ENCODE data around the gene SYNDIG1.

Gene SYNDIG1

DNA sequence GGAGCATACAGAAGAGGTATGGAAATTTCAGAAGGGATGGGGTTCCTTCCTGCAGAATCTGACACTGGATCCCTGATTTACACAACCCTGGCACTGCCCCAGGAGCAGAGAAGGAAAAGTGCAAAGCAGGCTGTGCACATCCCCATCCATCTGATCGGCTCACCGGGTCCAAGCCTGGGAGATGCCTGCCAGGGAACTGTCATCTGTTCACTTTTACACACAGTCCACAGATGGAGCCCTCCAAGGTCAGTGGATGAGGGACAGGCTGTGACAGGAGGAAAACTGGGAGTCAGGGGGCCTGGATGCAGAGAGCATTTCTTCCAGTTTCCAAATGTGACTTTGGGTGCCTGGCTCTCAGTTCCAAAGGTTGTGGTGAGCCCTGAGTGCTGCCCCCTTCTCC is 11.0 kb upstream of the SYNDIG1 start:
- Histone ChIP-seq H3K36me3 (ENCODE audit: control insufficient read depth, insufficient read depth, low read length) (no peaks in the 10 kb centered on the region; the same call in 1 of the 2 replicates), H3K4me3 (ENCODE audit: low read length) (no peak overlapping the region), H3K27me3 (ENCODE audit: control insufficient read depth, insufficient read depth, low read length) (no peaks in the 10 kb centered on the region), H3K9me3 (ENCODE audit: control insufficient read depth, insufficient read depth, low read length) (no peaks in the 10 kb centered on the region), H3K27ac (ENCODE audit: low read length) (no peak overlapping the region), H3K4me1 (ENCODE audit: control insufficient read depth, insufficient read depth, low read length) (peaks cover 7% of the 10 kb centered on the region)
- DNase-seq (ENCODE audit: low read depth, low spot score) = no peak
- WGBS (ENCODE audit: insufficient coverage, insufficient read length) = no CpG with 5 or more reads among the region's 2 CpGs

DNA sequence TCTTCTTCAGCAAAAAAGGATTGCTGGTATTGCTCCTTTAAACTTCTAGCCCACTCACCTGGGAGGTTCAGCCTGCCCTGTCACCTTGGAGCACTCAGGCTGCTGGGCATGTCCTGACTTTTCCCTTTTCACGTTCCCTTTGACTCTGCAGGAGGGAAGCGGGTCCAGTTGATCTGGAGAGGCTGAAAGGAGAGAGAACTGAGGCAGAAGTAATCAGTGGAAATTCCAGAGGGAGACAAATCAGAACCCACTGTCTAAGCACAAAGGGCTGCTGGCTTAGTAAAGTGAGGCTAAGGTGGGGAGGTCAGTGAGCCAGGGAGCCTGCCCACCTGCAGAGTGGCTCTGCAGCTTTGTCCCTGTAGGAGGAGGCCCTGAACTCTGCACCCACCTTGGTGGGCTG is 9.7 kb upstream of the SYNDIG1 start:
- Histone ChIP-seq H3K4me3 (ENCODE audit: low read length) (no peak overlapping the region), H3K36me3 (ENCODE audit: control insufficient read depth, insufficient read depth, low read length) (no peaks in the 10 kb centered on the region; the same call in 1 of the 2 replicates)
- WGBS (ENCODE audit: insufficient coverage, insufficient read length) = no CpG with 5 or more reads among the region's 2 CpGs

DNA sequence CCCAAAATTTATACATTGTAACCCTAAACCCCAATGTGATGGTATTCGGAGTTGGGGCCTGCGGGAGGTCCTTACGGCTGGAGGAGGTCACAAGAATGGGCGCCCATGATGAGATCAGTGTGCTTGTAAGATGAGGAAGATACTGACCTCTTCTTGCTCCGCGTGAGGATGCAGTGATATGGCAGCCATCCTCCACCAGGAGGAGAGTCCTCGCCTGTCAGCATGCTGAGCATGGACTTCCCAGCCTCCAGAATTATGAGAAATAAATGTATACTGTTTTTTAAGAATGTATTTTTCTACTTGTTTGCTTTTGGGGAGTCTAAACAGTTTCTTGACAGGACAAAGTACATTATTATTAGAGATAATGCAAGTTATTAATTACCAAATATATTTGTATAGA is 8.7 kb upstream of the SYNDIG1 start:
- Histone ChIP-seq H3K4me1 (ENCODE audit: control insufficient read depth, insufficient read depth, low read length) (peaks cover 4% of the 10 kb centered on the region), H3K9me3 (ENCODE audit: control insufficient read depth, insufficient read depth, low read length) (no peaks in the 10 kb centered on the region), H3K27me3 (ENCODE audit: control insufficient read depth, insufficient read depth, low read length) (no peaks in the 10 kb centered on the region), H3K4me3 (ENCODE audit: low read length) (no peak overlapping the region), H3K36me3 (ENCODE audit: control insufficient read depth, insufficient read depth, low read length) (no peaks in the 10 kb centered on the region; the same call in 1 of the 2 replicates), H3K27ac (ENCODE audit: low read length) (no peak overlapping the region)
- WGBS (ENCODE audit: insufficient coverage, insufficient read length) = no CpG with 5 or more reads among the region's 7 CpGs
- no peak for DNase-seq (ENCODE audit: low read depth, low spot score)

More for the DNA sequence above, 9.7 kb upstream of the SYNDIG1 start:
- H3K27me3 ChIP-seq (ENCODE audit: control insufficient read depth, insufficient read depth, low read length) = no peaks in the 10 kb centered on the region
- DNase-seq (ENCODE audit: low read depth, low spot score) = no peak
- no peaks in the 10 kb centered on the region for H3K9me3 ChIP-seq (ENCODE audit: control insufficient read depth, insufficient read depth, low read length)
- H3K27ac ChIP-seq (ENCODE audit: low read length) = no peak overlapping the region
- peaks cover 7% of the 10 kb centered on the region for H3K4me1 ChIP-seq (ENCODE audit: control insufficient read depth, insufficient read depth, low read length)

GRCh38 chr20:24461848-24462247 is 7.6 kb upstream of the SYNDIG1 start:
- Histone ChIP-seq H3K36me3 (ENCODE audit: control insufficient read depth, insufficient read depth, low read length) (no peaks in the 10 kb centered on the region; the same call in 1 of the 2 replicates), H3K27me3 (ENCODE audit: control insufficient read depth, insufficient read depth, low read length) (no peaks in the 10 kb centered on the region), H3K4me3 (ENCODE audit: low read length) (no peak overlapping the region), H3K9me3 (ENCODE audit: control insufficient read depth, insufficient read depth, low read length) (no peaks in the 10 kb centered on the region), H3K27ac (ENCODE audit: low read length) (no peak overlapping the region), H3K4me1 (ENCODE audit: control insufficient read depth, insufficient read depth, low read length) (peaks cover 4% of the 10 kb centered on the region; the same call in 1 of the 2 replicates)
- no CpG with 5 or more reads among the region's 3 CpGs for WGBS (ENCODE audit: insufficient coverage, insufficient read length)
- DNase-seq (ENCODE audit: low read depth, low spot score) = no peak

- no peak for DNase-seq (ENCODE audit: low read depth, low spot score)
- no peaks in the 10 kb centered on the region; the same call in 1 of the 2 replicates for H3K36me3 ChIP-seq (ENCODE audit: control insufficient read depth, insufficient read depth, low read length)
- H3K27ac ChIP-seq (ENCODE audit: low read length) = no peak overlapping the region
- peaks cover 4% of the 10 kb centered on the region; the same call in 1 of the 2 replicates for H3K4me1 ChIP-seq (ENCODE audit: control insufficient read depth, insufficient read depth, low read length)
- H3K27me3 ChIP-seq (ENCODE audit: control insufficient read depth, insufficient read depth, low read length) = no peaks in the 10 kb centered on the region
- H3K9me3 ChIP-seq (ENCODE audit: control insufficient read depth, insufficient read depth, low read length) = no peaks in the 10 kb centered on the region
- WGBS (ENCODE audit: insufficient coverage, insufficient read length) = no CpG with 5 or more reads among the region's 4 CpGs
- H3K4me3 ChIP-seq (ENCODE audit: low read length) = no peak overlapping the region
Measured at GRCh38 chr20:24462460-24463010, 6.9 kb upstream of the SYNDIG1 start.

DNA sequence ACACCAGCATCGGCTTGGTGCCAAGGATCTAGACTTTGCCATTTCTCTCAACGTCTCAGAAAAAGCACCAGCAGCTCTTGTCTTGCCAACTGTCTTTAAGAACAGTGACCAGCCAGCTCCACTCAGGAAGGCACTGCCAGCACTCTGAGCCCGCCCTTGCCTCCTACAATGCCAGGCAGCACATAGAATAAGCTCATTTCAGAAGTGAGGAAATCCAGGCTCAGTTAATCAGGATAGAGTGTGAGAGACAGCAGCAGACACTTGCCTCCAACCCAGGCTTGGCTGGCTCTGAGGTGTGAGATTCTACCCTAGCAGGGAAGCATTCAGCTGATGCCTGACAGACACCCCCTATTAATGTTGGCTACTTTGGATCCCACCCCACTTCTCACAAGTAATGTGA is 4.3 kb upstream of the SYNDIG1 start:
- Histone ChIP-seq H3K4me1 (ENCODE audit: control insufficient read depth, insufficient read depth, low read length) (peaks cover 5% of the 10 kb centered on the region), H3K4me3 (ENCODE audit: low read length) (no peak overlapping the region), H3K27ac (ENCODE audit: low read length) (no peak overlapping the region), H3K9me3 (ENCODE audit: control insufficient read depth, insufficient read depth, low read length) (no peaks in the 10 kb centered on the region), H3K36me3 (ENCODE audit: control insufficient read depth, insufficient read depth, low read length) (no peaks in the 10 kb centered on the region), H3K27me3 (ENCODE audit: control insufficient read depth, insufficient read depth, low read length) (peaks cover 5% of the 10 kb centered on the region; the same call in 1 of the 2 replicates)
- WGBS (ENCODE audit: insufficient coverage, insufficient read length) = no CpG with 5 or more reads among the region's 3 CpGs
- no peak for DNase-seq (ENCODE audit: low read depth, low spot score)

- DNase-seq (ENCODE audit: low read depth, low spot score) = no peak
- peaks cover 10% of the 10 kb centered on the region; the same call in 1 of the 2 replicates for H3K27me3 ChIP-seq (ENCODE audit: control insufficient read depth, insufficient read depth, low read length)
Measured at GRCh38 chr20:24465730-24466129, 3.7 kb upstream of the SYNDIG1 start.

DNA sequence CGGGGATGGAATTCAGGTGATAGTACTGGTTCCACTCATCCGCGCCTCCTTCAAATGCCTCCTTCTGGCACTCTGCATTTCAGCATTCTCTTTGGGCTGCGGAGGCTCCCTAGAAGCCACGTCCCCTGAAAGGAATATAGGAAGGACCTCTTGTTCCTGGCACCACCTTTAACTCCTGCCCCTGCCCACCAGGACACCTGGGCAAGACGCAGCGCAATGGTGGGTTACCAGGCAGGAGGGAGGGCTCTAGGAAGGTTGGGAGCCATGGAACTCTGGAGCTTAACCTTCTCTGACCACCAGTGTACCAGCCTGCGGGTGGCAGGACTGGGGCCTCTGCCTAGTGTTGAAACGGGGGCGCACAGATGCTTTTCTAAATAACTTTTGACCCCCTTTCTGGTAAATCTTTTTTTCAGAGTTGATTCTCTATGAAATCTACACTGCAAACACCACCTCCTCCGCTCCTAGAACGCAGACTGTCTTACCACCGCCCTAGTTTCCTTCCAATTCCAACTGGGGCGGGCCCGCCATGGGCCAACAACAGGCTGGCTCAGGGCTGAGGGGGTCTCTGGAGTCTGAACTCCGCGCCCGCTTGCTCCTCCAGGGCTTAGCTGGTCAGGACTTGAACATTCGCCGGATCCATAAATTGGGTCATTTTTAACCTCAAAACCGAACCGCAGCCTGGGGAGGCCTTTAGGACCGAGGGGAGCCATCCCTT is 871 bp upstream of the SYNDIG1 start:
- Histone ChIP-seq H3K27me3 (ENCODE audit: control insufficient read depth, insufficient read depth, low read length) (peaks cover 14% of the 10 kb centered on the region; the same call in 1 of the 2 replicates), H3K4me1 (ENCODE audit: control insufficient read depth, insufficient read depth, low read length) (peaks cover 3% of the 10 kb centered on the region), H3K9me3 (ENCODE audit: control insufficient read depth, insufficient read depth, low read length) (no peaks in the 10 kb centered on the region), H3K4me3 (ENCODE audit: low read length) (peak overlapping the region; percentile 65; the same call in 1 of the 2 replicates), H3K36me3 (ENCODE audit: control insufficient read depth, insufficient read depth, low read length) (no peaks in the 10 kb centered on the region), H3K27ac (ENCODE audit: low read length) (no peak overlapping the region)
- no CpG with 5 or more reads among the region's 23 CpGs for WGBS (ENCODE audit: insufficient coverage, insufficient read length)
- DNase-seq (ENCODE audit: low read depth, low spot score) = no peak

More at GRCh38 chr20:24465730-24466129, 3.7 kb upstream of the SYNDIG1 start:
- peaks cover 5% of the 10 kb centered on the region for H3K4me1 ChIP-seq (ENCODE audit: control insufficient read depth, insufficient read depth, low read length)
- H3K27ac ChIP-seq (ENCODE audit: low read length) = no peak overlapping the region
- H3K36me3 ChIP-seq (ENCODE audit: control insufficient read depth, insufficient read depth, low read length) = no peaks in the 10 kb centered on the region
- H3K4me3 ChIP-seq (ENCODE audit: low read length) = no peak overlapping the region
- no CpG with 5 or more reads among the region's 3 CpGs for WGBS (ENCODE audit: insufficient coverage, insufficient read length)
- H3K9me3 ChIP-seq (ENCODE audit: control insufficient read depth, insufficient read depth, low read length) = no peaks in the 10 kb centered on the region

GRCh38 chr20:24469894-24470745 is 691 bp downstream of the SYNDIG1 start:
- no CpG with 5 or more reads among the region's 62 CpGs for WGBS (ENCODE audit: insufficient coverage, insufficient read length)
- H3K27ac ChIP-seq (ENCODE audit: low read length) = no peak overlapping the region
- peaks cover 3% of the 10 kb centered on the region for H3K4me1 ChIP-seq (ENCODE audit: control insufficient read depth, insufficient read depth, low read length)
- no peaks in the 10 kb centered on the region for H3K36me3 ChIP-seq (ENCODE audit: control insufficient read depth, insufficient read depth, low read length)
- H3K4me3 ChIP-seq (ENCODE audit: low read length) = peak overlapping the region; percentile 65; the same call in 1 of the 2 replicates
- no peaks in the 10 kb centered on the region for H3K9me3 ChIP-seq (ENCODE audit: control insufficient read depth, insufficient read depth, low read length)
- peaks cover 14% of the 10 kb centered on the region; the same call in 1 of the 2 replicates for H3K27me3 ChIP-seq (ENCODE audit: control insufficient read depth, insufficient read depth, low read length)
- DNase-seq (ENCODE audit: low read depth, low spot score) = no peak

Measured in iPS DF 6.9 (cell line).